Measurements from ENCODE around the gene ZG16B.

Gene ZG16B

DNA sequence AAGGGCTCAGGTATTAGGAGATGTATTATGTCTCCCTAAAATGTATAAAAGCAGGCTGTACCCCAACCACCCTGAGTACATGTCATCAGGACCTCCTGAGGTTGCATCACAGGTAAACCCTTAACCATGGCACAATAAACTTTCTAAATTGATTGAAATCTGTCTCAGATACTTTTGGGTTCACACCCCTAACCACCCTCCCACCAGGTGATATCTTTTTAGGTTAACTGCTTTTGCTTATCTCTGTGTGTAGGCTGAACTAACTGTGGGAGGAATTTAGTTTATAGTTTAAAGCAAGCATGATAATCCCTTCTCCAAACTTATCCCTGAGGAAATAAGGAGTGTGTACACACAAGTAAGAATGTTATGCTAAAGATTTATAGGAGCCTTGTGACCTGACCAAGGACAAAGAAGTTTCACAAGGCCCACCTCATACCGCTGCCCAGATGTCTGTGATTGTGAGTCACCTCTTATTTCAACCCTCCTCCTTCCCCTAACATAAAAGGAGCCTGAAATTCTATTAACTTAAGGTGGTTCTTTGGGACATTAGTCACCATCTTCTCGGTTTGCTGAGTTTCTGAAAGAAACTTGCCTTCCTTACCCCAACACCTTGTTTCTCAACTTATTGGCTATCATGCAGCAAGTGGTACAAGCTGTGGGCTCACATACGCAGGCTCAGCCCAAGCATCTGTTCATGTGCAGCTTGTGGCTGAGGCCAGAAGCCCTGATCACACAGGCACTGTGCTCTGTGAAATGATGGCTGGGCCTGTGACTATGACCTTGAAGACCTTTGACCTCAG, 16.6 kb downstream of the ZG16B start:
- no peak for DNase-seq

DNA sequence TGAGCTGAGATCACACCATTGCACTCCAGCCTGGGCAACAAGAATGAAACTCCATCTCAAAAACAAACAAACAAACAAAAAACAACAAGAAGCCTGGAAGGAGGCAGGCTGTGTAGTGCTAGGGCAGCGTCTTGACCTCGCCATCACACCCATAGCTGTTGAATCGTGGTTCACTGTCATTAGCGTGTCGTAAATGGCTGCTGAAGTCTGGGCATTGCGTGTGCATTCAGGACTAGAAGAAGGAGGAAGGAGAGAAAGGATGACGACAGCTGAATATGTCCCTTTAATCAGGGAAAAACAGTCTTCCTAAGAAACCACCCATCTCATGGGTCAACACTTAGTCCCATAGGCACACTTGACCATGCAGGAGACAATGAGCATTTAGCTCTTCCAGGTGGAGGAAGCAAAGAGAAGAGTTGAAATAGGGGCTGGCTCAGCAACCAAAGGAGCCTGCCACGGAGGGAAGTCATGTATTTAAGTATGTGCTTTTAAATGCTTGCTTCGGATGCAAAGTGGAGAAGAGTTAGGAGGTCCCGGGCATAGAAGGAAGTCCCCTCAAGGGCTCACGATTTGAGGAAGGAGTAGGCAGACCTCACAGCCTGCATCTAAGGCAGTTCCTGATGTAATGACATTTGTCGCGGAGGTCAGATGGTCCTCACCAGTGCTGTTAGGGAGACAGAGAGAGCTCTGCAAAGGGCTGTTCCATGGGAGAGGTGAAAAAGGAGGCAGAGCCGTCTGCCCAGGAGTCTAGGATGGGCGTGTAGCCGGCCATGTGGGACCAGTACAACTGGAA, 19.0 kb downstream of the ZG16B start:
- no peak for DNase-seq

DNA sequence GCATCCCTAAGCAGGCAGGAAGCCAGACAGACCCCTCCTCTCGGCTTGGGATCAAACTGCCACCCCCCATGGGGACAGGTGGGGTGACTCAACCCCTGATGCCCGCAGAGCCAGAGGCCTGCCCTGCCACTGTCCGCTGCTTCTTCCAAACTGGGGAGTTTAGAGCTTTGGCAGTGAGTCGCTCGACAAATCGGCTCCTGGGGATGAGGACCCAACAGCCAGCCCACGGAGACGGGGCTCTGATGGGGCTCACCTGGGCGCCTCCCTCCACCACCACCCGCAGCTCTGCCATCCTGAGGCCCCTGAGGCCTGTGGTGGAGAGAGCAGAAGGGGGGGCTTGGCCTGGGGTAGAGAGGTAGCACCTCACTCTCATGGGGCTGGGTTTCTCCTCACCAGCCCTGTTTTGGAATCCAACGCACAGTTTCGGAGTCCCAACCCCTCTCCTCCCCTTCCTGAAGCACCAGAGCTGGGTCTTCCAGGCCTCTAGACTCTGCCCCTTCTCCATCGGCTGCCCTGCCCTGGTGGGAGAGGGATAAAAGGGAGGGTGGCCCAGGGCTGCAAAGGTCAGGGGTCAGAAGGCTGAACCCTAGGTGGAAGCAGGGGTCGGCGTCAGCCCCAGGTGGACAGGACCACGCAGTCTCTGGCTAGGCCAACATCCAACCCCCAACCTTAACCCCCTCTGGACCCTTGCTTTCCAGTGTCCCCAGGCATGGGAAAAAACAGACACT, 22.1 kb downstream of the ZG16B start:
- DNase-seq, result no peak

DNA sequence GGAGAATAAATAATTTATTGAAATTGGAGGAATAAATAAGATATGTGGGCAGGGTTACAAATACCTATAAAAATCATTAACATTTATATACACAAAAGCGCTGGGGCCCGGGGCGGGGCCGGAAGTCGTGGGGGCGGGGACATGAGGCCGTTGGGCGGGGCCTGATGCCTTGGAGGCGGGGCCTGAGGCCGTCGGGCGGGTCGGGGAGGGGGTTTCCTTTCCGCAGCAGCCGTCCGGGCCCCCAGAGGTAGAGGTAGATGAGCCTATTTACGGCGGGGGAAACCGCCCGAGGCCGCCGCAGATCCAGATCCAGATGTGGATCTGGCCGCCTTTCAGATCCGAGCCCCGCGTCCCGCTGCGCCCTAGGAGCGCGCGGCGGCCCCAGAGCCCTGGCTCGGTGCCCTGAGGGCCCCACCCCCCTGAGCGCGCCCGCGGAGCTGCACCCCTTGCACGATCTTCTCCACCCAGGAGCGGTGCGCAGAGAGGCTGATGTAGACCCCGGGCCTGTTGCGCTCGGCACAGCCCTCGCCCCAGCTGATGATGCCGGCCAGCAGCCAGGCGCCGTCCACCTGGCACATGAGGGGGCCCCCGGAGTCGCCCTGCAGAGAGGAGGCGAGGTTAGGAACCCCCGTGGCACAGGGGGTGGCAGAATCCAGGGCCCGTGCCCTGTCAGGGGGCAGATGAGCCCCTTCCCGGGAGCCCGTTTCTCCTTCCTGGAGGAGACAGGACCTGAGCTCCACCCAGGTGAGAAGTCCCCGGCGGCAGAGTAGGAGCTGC, 22.8 kb downstream of the ZG16B start:
- no peak for DNase-seq

DNA sequence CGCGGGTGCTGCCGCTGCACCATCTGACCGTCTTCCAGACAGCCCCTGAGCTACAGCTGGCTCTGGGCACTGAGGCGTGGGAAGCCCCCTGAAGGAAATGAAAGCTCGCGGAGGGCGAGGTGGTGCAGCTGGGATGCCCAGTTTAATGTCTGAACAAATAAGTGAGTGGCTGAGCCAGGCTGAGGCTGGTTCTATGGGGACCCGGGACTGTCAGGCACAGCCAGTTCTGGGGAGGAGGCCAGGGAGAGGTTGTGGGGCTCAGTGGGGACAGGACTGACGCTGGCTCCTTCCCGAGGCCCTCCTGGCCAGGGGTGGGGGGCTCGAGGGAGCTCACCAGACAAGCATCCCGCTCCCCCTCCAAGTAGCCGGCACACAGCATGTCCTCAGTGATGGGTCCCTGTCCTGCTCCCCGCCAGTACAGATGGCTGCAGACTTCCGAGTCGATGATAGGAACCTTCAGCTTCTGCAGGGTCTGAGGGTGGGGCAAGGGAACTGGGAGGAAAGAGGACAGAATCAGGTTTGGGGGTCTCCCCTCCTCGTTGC, 23.5 kb downstream of the ZG16B start:
- DNase-seq, result no peak

DNA sequence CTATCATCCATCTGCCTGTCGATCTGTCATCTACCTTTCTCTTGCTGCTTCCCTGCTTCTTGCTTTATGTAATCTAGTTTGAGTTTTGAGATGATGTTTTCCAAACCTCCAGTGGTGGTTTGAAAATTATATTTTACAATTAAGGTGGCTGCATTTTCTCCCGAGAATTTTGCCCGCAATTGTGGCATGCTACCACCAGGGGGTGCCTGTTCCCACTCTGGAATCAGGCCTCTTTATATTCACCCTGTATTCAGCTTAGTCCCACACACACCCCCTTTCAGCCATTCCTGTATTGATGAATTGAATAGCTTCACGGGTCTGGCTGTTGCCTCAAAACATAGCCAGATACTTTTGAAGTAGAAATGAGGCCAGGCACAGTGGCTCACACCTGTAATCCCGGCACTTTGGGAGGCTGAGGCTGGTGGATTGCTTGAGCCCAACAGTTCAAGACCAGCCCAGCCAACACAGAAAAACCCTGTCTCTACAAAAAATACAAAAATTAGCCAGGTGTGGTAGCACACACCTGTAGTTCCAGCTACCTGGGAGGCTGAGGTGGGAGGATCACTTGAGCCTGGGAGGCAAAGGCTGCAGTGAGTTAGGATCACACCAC, 24.7 kb downstream of the ZG16B start:
- no peak for DNase-seq

DNA sequence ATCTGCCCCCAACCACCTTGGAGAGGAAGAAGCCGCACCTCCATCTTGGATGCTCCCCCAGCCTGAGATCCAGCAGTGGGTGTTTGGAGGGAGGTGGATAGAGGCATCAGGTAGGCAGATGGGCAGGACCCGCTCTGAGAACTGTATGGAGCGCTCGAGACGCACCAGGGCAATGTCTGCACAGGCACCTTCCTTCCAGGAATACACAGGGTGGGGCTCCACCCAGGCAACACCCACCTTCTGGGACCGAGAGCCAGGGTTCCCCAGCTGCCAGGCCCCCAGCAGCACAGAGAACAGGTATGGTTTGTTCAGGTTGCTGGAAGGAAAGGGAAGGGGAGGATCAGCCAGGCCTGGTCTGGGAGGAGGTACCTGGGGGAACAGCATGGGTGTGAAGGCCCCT, 25.4 kb downstream of the ZG16B start:
- no peak for DNase-seq

DNA sequence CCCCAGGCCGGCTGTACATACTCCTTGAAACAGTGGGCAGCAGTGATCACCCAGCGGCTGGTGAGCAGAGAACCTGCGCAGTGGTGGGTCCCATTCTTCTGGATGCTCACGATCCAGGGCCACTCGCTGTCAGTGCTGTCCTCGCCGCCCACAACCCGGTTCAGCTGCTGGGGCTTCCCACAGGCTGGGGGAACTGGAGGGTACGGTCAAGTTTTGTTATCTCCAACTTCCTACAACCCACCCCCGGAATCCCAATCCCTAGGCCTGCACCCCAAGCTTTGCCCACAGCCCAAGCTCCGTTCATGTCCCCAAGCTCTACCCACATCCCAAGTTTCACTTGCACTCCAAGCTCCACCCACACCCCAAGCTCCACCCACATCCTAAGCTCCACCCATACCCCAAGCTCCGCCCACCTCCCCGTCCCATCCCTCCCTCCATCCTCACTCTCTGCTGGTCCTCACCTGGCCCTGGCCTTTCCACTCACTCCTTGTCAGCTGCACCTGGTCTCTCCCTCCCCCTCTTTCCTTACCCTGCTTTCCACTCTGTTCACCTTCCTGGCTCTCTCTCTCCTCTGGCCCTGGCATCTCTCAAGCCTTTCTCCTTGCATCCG, 26.1 kb downstream of the ZG16B start:
- DNase-seq, result no peak

DNA sequence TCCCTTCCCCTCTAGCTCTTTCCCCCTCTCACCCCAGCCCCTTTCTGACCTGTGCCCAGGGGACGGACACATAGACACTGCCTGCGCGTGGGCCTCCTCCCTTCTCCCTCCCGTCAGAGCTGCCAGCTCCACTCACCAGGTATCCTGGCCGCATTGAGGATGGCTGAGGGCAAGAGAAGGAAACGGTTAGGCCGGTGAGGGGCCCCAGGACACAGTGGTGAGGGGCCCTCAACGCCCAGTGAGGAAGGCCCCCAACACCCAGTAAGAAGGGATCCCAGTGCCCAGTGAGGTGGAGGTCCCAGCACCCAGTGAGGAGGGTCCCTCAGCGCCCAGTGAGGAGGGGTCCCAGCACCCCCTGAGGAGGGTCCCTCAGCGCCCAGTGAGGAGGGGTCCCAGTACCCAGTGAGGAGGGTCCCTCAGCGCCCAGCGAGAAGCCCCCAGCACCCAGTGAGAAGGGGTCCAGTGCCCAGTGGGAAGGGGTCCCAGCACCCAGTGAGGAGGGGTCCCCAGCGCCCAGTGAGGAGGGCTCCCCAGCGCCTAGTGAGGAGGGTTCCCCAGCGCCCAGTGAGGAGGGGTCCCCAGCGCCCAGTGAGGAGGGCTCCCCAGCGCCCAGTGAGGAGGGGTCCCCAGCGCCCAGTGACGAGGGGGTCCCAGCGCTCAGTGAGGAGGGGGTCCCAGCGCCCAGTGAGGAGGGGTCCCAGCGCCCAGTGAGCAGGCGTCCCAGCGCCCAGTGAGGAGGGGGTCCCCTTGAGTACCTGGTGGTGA, 26.8 kb downstream of the ZG16B start:
- DNase-seq, result no peak

DNA sequence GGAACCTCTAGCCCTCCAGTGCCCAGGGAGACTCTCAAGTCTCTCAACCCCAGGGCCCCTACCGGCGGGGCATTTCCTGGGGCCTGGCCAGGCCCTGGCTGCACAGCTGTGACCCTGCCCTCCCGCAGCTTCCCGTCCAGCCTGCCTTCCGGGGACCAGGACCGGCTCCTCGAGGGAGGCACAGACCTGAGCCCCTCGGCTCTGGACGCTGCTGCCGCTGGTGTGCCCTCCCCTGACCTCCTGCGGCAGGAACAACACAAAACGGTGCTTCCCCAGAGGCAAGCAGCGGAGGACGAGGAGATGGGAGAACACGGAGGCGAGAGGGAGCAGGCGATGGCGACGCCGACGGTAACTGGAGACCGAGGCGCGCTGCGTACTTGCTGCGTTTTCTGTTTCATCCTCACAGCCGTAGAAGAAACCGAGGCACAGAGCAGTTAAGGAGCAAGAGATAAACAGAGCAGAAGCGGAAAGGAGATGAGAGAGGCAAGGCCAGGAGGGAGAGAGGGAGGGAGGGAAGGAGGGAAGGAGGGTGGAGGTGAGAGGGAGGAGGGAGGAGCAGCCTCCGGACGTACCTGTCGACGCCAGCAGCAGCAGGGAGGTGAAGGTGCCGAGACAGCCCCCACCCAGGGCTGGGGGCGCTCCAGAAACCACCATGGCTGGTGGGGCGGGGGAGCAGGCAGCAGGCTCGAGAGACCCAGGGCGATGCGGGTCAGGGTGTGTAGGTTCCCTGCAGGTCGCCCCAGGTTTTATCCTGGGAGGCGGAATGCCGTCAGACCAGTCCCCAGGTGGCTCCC, 27.5 kb downstream of the ZG16B start, which contains the start of gene PRSS22:
PRSS22 (minus strand) TSS at position 720 of the 794 bp plus-strand sequence; CDS start at position 654, 66 bp downstream.
- DNase-seq, result no peak

DNA sequence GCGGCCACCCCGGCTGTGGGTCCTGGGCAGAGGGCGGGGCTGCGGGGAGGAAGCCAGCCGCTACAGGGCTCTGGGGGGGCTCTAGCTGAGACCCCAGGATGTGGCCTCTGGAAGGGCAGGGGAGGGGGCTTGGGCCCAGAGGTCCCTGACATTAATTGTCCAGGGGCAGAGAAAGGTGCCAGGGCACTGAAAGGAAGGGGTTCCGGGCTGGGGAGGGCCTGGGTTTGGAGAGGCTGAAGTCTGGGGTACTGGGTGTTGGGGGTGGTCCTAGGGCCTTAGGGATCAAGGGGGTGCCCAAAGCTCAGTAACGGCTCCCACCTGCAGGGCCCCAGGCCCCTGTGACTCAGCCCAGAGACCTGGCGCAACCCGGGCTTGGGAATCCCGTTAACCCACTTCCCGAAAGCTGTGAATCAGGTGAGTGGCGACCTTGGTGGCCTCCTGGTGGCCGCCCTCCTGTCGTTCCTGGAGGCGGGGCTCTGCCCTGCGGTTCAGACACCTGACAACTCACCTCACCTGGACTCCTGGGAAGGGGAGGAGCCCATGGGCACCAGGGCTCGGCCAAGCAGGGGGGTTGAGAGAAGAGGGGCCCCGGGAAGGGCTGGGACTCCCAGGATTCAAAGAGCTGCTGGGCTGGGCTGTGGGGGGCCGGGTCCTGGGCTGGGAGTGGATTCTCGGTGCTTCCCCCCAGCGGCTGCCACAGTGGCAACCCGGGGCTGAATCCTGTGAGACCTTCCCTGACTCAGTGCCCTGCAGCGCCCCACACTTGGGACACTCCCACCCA, 28.3 kb downstream of the ZG16B start:
- no peak for DNase-seq

DNA sequence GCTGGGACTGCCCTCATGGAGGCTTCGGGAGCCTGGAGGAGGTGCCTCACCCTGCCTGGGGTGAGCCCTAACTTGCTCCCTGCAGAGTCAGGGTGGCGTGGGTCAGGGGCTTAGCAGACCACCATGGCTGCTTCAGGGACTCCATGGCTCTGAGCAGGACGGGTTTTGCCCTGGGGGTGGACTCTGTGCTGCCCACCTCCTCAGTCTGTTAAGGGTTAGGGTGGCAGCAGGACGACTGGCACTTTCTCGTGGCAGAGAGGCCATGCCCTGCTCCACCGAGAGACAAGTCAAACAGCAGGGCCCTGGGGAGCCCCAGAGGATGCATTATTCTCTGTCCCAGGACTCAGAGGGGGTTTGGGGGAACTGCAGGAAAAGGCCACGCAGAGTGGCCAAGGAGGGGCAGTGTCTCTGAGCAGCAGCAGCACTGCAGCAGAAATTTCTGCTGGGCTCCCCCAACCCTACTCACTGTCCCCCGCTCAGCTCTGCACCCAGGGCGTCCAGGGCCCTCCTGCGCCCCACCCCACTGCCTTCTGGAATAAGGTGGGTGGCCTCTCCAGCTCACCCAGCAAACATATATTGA, 29.7 kb downstream of the ZG16B start:
- no peak for DNase-seq

DNA sequence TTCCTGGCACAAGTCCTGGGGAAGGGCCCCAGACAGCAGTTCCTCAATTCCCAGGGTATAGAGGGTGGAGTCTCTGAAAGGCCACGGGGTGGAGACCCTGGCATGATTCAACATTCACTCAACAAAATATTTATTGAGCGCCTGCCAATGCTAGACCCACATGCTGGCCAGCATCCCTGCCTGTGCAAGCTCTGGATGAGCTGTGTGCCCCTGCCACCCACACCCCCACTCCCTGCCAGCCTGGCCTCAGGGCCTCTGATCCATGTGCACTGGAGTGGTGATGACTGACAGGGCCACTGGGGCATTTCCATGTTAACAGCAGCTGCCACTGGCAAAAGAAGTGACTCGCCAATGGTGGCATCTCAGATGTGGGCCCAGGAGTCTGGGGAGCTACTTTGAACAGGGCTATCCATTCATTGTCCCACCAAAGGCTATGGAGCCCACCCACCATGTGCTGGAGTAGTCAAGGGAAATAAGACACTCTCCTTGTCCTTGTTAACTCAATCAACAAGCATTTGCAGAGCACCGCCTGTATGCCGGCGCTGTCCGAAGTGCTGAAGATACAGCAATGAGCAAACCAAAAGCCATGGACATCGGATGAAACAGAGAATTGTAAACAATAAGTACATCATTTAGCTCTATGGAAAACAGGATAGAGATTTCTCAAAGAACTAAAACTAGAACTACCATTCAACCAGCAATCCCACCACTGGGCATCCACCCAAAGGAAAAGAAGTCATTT, 30.9 kb downstream of the ZG16B start:
- no peak for DNase-seq

DNA sequence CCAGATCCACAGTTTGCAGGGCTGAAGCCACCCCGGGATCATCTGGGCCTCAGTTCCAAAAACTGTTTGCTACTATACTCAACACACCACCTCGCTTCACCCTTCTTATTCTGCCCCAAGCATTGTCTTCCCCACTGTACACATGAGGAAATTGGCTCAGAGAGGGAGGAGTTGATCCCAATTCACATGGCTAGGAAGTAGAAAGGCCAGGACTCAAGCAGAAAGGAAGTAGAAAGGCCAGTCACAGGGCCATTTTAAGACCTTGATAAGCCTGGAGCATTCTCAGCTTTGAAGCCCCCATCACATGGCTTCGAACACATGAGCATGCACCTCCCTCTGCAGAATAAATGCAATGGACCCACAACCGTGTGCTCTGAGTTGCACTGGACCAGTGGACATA, 35.5 kb downstream of the ZG16B start:
- DNase-seq, result no peak

DNA sequence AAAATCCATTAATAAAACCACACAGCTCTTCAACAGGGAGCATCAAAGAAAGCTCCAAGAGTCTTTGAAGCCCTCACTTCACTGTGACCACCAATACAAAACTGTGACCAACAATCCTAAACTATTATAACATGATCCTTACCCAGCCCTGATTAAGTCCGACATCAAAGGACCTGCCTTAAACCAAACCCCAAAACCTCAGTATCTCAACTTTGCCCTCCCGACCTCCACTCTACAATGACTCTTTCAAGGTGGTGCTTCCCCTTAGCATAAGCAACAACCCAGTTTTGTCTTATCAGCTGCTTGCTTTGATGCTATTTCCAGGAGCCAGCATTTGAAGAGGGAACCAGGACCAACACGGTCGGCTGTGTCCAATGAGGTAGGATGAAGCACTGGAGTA, 36.3 kb downstream of the ZG16B start:
- DNase-seq, result no peak

DNA sequence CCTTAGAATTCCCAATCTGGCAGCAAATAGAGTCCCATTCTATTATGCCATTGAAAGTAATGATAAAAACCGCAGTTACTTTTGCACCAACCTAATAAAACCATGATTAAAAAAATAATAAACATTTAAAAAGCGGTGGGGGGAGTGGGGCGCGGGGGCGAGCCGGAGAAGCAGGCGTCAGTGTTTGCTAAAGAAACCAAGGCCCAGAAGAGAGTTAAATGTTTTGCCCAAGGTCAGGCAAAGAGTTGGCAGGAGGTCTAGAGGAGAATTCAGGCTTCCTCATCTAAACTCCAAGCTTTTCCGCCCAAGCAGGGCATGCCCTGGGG, 37.5 kb downstream of the ZG16B start:
- no peak for DNase-seq

DNA sequence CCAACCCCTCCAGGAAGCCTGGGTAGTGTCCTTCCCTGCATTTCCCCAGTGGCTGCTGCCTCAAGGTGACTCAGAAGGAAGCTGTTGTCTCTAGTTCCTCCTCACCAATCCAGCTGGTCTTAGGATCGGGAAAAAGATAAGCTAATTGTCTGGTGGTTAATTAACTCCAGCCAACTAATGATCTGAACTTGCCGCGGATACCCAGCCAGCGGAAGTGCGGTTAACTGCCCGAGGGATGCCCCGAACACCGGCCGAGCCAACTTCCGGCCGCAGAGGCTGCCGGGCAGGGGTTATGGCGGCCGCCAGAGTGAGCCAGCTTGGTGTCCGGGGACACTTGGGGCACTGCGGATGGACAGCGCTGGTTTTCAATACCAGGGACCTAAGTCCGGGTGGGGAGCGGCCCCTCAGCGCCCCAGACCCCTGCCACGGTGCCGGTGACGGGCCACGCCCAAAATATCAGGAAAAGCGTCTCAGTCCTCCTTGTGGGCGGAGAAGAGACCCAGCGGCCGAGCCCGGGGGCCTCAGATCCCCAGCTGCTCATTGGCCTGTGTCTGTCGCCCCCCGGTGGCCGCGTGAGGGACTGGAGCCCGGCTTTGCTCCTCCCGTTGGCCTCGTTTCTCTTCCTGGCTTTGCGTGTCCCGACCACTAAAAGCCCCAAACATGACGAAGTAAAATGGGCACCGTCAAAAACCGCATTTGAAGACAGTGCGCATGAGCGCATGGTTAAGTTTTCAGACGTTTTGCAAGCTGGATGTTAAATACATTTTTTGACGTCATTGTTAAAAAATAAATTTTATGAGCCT, 38.1 kb downstream of the ZG16B start:
- DNase-seq, result peak; percentile 71

Data from cortex of kidney (tissue), 1 donor.